ENCODE data around the gene TMEM129.

TMEM129 gene

DNA sequence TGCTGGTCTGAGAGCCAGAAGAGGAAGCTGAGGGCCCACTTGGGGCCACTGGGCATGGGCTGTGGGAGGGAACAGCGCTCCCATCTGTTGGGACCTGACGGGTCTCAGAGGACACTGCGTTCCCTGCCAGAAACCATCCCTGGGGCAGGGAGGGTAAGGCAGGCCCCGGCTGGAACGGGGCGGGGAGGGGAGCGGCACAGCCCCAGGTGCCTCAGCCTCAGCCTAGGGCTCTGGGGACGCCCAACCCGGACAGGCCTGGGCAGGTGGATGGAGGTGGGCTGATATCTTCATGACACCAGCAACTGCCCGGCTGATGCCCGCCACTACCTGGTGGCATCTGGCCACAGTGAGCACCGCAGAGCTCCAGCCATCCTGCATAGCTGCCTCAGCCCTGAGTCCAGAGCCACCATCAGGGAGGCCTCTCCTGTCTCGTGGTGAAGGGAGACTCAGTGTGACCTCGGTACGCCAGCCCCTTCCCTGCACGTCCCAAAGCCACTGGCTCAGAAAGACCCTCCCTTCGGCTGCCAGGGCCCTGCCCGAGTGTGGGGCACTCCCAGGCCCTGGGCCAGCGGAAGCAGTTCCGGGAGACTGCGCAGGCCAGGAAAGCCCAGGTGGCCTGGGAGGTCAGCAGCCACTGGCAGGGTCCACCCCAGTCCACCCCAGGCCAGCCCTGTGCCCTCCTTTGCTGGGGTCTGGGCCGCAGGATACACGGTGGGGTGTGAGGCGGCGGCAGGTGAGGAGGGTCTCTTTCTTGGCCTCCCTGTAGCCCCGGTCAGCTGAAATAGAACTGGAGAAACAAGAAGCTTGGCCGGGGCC lies 37.4 kb upstream of the TMEM129 start:
- DNase-seq (ENCODE audit: low spot score), result no peak

- no peak for DNase-seq (ENCODE audit: low spot score)
Observed at GRCh38 chr4:1757836-1758235, 36.7 kb upstream of the TMEM129 start.

GRCh38 chr4:1756893-1757779 lies 36.0 kb upstream of the TMEM129 start:
- DNase-seq (ENCODE audit: low spot score), result no peak

GRCh38 chr4:1756079-1756478 lies 35.0 kb upstream of the TMEM129 start:
- no peak for DNase-seq (ENCODE audit: low spot score)

DNA sequence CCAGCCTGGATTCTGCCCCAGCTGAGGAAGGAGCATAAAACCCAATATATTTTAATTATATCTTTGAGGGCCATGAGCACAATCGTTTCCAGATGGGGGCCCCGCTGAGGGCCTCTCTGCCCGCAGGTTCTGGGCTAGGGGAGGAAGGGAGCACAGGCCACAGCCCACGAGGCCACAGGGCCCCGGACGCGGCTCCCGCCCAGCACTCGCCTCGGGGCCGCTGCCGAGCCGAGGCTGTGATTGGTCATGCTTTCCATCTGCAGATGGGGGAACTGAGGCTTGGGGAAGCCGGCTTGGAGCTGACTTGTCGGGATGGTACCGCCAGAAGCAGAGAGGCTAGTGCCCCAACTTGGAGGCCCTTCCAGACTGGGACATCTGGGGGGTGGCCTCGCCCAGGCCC lies 34.2 kb upstream of the TMEM129 start:
- DNase-seq (ENCODE audit: low spot score), result no peak

GRCh38 chr4:1754336-1754735 lies 33.2 kb upstream of the TMEM129 start:
- DNase-seq (ENCODE audit: low spot score), result no peak

DNA sequence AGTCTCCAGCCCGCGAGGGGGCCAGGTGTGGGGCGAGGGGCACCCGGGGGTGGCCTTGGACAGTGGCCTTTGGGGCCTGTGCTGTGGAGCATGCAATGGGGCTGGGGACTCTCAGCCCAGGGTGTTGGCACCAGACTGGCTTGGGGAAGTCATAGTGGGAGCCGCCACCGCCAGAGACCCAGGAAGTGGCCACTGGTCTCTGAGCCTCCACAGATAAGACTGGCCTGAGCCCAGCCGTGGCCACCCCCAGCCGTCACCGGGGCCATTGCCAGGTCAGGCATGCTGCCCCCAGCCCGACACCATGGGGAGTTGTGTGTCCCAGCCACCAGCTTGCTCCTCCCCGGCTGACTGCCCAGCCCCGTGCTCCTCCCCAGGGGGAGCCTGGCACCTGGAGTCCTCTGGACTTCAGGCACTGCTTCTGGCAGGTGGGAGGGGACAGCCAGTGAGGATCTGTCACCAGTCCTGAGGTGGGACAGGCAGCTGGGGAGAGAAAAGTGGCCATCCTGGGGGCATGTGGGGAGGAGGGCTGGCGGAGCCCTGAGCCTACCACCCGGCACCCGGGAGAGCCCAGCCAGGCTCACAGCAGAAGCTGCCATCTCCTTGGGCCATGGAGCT lies 32.7 kb upstream of the TMEM129 start:
- no peak for DNase-seq (ENCODE audit: low spot score)

GRCh38 chr4:1753294-1753696 lies 32.2 kb upstream of the TMEM129 start:
- no peak for DNase-seq (ENCODE audit: low spot score)

GRCh38 chr4:1752284-1753041 lies 31.3 kb upstream of the TMEM129 start:
- DNase-seq (ENCODE audit: low spot score), result no peak

DNA sequence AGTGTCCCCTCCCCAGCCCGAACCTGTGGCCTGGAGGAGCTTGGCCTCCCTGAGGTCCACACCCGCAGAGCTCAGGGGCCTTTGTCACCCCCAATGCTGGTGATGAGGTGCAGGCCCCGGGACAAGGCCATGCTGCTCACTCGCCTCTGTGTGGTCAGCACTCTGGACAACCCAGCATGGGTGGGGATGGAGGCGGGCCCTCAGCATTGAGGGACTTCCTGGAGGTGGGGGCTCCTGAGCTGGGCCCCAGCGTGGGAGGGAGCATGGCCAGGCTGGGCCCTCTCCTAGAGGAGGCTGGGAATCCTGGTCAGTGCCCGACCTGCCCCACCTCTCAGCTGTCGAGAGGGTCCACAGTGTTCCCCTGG lies 30.8 kb upstream of the TMEM129 start:
- DNase-seq (ENCODE audit: low spot score), result no peak

DNA sequence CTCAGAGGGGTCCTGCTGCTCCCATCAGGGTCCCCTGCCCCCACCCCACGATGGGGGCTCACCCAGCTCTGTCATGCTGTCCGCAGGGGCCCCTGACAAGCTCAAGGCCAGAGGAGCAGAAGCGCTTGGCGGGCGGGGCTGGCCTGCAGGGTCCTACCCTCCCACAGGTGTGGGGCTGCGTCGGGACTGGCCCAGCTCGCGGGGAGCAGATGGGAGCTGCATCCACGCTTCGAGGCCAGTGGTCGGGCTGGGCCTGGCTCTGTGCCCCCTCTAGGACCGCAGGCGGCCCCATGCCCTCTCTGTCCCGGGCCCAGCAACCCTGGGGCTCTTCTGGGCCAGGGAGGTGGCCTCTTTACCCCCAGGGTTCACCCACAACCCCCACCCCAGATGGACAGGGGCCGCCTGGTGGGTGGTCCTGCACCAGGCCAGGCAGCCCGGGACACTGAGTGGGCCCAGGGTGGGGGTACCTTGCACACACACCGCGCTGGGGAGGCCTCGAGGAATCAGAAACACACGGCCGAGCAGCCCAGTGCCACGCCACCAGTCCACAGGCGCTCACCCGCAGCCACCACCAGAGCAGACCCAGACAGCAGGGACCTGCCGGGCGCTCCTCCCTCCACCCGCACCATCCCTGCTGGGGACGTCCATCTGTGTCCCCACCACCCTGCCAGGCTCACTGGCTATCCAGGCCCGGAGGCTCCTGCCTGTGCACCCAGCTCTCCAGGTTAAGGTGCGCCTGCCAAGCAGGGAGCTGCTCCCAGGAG lies 30.2 kb upstream of the TMEM129 start:
- DNase-seq (ENCODE audit: low spot score), result no peak

DNA sequence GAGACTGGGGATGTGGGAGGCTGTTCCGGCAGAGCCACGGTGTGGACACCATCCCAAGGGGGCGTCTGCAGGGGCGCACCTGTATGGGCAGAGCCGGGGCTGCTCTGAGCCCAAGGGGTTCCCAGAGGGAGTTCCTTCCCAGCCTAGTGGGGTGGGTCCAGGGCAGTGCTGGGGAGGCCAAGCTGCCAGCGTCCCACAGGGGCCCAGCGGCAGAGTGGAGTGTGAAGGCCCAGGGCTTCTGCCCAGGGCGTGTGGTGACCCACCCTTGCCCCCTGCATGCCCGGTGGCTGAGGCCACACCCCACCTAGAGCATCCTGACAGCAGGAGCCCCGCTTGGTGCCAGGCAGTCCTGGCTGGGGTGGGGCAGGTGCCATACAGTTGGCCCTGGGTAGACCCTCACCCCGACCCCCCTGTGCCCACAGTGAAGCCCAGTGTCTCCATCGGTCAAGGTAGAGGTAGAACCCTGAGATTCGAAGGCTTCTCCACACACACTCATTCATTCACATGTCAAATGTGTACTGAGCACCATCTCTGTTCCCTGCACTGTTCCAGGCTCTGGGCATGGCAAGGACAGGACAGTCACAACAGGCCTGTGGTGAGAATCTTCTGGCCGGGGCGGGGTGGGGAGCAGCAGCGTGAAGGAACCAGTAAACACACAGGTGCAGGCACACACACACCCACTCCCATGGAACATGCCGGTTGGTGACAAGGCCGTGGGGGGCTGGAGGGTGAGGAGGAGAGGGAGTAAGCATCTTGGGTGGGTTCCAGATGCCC lies 29.4 kb upstream of the TMEM129 start:
- no peak for DNase-seq (ENCODE audit: low spot score)

DNA sequence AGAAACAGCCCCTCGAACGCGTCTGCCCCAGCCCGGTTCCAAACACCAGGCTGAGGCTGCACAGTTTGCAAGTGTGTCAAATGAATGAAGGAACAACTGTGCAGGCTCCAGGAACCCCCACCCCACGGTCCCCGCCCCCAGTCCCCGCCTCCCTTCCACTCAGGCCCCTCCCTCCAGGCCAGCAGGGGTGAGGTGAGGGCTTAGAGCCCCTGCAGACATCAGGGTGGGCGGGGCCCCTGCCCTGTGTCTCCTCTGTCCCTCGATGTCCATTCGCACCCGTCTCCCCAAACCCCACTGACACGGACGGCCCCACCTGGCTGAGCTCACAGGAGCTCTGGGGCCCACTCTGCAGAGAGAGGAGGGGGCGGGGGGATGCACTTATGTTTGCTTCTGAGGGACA lies 28.7 kb upstream of the TMEM129 start:
- no peak for DNase-seq (ENCODE audit: low spot score)

DNA sequence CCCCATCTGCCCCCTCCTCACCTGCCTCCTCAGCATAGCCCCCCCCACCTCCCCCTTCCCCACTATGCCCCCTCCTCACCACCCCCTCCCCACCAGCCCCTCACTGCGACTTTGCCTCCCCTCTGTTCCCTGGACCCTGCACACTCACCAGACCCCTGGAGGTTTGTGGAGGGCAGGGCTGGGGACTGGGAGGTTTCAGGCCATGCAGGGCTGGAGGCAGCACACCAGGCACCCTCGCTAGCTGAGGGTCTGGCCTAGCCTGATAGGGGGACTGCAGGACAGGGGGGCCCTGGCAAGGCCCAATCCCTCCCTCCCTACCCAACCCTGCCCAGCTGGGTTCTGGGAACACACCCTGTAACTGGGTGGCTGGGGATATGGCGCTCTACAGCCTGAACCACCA lies 28.2 kb upstream of the TMEM129 start:
- peak; percentile 59 for DNase-seq (ENCODE audit: low spot score)

GRCh38 chr4:1748465-1748995 lies 27.4 kb upstream of the TMEM129 start:
- peak; percentile 94 for DNase-seq (ENCODE audit: low spot score)

DNA sequence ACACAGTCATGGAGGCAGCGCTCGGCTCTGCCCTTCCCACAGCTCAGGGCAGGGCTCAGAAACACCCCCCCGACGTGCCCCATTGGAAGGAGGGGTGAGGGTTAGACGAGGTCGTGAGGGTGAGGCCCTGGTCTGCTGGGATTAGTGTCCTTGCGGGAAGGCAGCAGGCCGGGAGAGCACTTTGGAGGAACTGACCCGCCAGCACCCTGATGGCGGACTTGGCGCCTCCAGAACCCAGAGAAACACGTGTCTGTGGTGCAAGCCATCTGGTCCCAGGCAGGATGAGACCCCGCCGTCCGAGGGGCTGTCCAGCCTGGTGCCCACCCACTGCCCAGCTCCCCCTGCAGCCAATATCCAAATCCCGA lies 26.5 kb upstream of the TMEM129 start:
- DNase-seq (ENCODE audit: low spot score), result no peak

GRCh38 chr4:1746919-1747602 lies 25.9 kb upstream of the TMEM129 start:
- no peak for DNase-seq (ENCODE audit: low spot score)

DNA sequence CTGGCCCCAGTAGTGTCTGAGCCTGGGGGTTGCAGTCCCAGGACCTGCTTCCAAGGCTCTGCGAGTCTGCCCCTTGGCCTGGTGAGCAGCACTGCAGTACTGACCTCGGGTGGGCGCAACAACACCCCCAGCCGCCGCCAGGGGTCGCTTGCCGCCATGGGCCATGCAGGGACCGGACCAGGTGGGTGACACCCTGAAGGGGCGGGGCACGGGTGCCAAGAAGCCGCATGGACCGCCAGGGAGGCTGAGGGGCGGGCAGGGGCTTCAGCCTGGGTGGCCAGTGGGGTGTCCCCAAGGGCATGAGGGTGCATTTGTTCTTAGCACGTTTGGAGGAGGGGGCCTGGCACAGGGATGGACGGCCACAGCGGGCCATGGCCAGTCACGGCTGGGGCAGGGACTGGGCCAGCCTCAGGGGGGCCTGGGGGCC lies 25.2 kb upstream of the TMEM129 start:
- peak; percentile 96 for DNase-seq (ENCODE audit: low spot score)

DNA sequence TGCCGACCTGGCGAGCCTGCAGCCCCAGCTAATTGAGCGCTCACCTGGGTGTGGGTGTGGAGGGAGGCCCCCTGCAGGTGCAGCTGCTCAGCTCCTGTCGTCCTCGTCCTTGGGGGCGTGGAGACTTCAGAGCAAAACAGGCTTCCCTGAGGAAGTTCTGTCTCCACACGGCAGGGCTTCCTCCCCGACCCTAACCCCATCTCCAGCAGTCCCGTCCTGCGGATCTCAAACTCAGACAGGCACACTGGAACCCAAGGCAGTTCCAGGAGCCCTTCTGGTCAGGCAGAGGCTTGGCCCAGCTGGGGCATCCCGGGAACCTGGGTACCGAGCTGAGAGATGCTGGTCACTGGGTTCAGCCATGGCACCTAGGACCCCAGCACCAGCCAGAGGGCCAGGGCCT lies 24.6 kb upstream of the TMEM129 start:
- DNase-seq (ENCODE audit: low spot score), result no peak

DNA sequence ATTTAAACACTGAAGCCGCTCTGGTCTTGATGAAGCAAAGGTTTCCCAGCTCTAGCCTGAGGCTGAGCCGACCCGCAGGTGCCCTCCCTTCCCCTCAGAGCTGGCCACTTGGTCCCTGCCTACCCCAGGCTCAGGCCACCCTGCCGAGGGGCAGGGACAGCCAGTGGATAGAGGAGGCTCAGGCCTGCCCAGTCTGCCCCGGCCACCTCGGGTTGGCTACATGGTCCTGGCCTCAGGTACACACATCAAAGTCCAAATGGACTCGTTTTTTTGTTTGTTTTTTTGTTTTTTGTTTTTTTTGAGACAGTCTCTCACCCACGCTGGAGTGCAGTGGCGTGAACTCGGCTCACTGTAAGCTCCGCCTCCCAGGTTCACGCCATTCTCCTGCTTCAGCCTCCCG lies 24.0 kb upstream of the TMEM129 start:
- no peak for DNase-seq (ENCODE audit: low spot score)
